GM21381 (cell line): ENCODE measurements around the gene ADAMTS15.
A peak's percentile ranks its signal among the peaks of the same experiment; 100 is the strongest.

Experiments used
- ATAC-seq: cut with Tn5 transposase; IDR thresholded peaks from one replicate; pipeline ENCODE4 v1.9.1; 2021; ENCODE audit warnings: mild to moderate bottlenecking, moderate library complexity; ENCODE audit not compliant: unreplicated experiment

The ADAMTS15 gene

DNA sequence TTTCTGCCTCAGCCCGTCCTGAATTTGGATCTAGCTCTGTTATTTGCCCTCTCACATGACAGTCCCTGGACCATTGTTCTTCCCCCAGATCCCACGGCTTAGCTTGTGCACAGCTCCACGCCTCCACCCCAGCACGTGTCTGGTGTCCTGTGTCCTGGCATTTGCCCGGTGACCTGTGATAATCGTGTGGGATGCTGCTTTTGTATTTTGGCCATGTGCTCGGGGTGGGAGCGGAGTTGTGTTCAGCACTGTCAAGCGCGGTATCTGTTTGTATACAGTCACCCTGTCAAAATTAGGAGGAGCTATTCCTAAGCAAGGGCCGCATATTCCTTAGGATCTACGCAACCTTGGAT lies 31.9 kb upstream of the ADAMTS15 start:
- no peak for ATAC-seq

DNA sequence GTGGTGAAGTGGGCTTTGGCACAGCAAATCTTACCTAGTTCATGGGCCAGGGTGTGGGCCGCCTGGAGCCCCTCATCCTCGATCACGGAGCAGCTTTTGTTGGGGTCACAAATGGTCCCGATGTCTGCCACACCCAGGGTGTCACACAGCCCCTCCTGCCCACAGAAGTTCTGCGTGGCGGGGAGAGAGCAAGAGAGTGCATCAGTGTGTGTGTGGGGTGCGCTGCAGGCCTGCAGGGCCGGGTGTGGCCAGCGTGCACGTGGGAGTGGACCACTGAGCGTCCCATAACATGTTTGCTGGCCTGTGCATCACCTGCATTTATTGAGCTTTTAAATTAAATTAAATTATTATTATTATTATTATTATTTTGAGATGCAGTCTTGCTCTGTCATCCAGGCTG lies 31.5 kb upstream of the ADAMTS15 start:
- ATAC-seq = no peak

DNA sequence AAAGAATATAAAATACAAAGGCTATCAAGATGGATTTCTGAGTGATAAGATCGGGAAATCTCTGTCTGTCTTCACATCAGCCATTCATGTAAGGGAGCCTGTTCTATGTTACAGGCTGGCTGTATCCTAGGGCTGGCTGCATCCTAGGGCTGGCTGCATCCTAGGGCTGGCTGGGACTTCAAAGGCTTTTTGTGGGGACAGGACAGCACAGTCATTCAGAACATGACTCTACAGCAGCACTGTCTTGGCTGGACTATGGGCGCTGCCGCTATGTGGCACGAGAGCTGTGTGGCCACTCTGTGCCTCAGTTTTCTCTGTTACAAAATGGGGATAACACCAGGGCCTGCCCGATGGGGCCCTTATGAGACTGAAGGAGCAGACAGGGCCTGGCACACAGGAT lies 30.2 kb upstream of the ADAMTS15 start:
- ATAC-seq = no peak

DNA sequence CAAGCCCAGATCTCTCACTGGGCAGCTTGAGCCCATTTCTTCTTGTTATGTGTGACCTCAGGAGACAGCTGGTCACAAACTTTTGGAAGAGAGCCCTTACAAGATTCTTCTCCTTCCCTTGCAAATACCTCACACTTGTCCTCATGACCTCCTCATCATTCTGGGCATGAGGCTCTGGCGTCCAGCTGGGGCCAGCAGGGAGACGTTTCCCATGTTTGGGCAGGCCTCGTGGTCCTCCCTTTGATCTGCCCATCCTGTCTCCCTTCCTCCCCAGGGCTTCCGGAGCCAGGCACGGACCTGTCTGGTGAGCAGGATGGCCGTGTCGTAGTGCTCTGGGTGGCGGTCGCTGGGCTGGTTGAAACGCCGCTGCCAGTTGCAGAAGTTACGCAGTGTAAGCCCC lies 29.7 kb upstream of the ADAMTS15 start:
- ATAC-seq = no peak

DNA sequence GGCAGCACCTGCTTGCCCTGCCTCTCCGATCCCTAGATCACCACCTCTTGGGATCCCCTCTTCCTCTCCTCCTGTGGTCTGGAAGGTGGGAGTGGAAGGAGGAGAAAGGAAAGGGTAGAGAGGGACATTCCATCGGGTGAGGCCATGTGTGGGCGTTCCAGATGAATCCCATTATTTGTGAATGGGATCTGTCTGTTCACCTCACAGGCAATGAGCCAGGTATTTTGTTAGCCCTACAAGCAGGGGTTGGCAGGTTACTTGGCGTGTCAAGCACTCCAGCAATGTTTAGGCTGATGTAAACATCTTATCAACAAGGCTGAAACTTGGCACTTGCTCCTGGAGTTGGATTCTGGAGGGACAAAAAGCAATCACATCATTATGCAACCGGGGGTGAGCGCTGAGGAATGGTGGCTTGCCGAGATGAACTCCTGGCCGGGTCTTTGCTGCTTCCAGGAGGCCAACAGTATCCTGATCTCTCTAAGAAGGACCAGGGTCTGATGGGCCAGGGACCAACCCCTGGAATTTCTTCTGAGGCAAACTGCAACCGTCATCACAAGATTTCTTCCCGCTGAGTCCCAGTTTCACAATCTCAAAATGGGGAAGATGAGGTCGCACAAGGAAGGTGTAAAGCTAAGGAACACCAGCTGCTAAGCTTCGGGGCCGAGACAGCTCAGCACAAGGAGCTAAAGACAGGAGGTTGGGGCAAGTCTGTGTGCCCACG lies 27.8 kb upstream of the ADAMTS15 start:
- no peak for ATAC-seq

DNA sequence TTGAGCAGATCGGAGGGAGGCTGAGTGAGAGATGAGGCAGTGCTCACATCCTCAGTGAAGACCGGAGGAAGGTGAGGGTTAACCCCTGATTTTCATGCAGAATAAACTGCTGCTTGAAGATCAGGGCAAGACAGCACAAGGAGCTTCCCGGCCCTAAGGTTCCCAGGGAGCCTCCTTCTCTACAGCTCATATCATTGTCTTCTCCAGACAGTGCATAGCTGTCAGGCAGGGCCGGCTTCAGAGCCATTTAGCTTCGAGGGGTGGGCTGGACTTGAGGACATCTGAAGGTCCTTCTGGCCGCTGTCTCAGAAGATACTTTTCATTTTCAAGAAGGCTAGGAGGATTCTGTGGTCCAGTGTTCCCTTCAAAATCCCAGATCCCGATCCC lies 27.3 kb upstream of the ADAMTS15 start:
- ATAC-seq = no peak

DNA sequence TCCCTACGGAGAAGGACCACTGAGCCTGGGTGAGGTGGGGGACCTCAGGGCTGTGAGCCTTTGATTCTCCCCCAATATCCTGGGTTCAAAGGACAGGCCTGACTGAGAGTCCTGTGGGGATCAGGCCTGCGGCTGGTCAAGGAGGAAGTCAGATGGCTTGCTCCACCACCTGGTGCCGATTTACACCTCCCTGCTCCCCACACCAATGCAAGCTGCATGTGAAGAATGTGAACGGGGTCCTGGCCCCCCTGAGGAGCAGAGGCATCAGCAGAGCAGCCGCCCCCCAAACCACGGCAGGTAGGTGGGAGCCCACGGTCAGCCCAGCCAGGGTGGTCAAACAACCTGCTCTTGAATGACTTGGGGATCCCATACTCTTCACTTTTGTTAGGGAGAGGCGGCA lies 26.7 kb upstream of the ADAMTS15 start:
- ATAC-seq = no peak

DNA sequence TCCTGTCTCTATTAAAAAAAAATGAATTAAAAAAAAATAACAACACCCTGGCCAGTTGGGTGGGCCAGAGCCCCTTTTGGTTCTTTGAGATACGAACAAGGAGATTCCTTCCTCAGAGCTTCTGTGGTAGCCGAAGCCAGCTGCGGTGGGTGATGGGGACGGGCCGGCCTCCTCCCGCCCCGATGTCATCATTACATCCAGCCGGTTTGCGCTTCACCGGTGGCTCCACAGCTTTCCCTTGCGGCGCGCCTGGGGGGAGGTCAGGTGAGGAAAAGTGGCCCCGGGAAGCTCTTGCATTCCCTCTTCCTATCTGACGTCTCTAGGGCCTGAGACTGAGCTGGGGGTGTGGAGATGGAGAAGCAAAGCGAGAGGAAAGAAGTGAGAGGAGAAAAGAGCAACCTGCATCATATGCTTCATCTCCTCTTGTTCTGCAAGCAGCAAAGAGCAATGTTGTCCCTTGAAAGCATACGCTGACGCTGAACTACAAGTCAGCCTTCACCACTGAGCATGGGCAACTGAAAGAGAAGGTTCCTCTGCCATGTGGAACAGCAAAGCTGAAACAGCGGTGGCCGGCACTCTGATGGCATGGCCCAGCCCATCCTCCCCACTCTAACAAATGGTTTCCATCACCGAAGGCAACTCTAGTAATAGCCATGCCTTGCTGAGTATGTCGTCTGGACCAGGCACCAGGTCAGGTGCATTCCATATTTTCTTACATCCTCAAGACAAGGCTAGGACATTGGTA lies 26.0 kb upstream of the ADAMTS15 start:
- ATAC-seq = no peak

DNA sequence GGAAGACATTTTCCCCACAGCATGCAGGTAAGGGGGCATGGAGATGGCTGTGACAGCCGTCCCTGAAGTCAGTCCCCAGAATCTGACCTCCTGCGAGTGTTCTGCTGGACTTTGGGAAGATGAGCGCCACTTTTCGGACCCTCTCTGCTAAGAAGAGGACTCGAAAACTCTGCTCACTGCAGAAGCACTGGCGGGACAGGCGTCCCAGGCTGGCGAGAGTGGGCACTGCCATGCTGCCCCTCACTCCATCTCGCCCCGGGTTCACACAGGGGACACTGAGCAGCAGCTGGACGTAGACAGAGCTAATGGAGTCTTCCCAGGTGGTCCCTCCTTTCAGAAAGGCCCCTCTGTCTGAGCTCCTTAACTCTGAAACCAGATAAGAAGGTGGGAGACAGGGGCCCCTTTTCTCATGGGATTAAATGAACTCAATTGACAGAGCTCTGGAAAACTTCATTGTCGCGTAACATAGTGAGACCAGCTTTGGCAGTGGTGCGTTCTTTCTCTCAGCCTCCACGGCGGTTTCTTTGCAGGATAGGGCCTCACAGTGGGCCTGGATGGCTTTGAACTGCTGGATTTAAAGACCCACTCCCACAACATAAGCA lies 24.8 kb upstream of the ADAMTS15 start:
- no peak for ATAC-seq

DNA sequence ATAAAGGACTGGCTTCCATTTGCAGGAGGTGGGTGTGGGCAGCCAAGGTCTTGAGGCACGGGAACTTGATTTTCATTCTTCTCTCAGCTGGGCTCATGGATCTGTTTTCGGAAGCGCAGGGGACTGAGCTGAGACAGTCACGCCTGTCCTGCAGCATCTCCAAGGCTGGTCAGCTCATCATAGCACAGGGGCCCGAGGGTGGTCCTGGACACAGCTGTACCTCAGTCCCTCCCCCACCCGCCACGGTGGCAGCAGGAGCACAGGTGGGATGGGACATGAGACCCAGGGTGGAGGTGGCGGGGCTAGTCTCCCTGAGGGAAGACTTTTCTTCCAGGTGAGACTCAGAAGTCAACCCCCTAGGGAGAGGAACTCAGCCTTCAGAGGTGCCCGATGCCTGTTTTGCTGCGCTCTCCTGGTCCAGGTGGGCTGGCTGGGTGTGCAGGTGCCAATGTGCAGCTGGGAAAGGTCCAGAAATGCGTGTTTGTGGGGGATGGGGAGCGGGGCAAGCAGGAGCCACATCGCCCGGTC lies 23.8 kb upstream of the ADAMTS15 start:
- ATAC-seq = no peak

DNA sequence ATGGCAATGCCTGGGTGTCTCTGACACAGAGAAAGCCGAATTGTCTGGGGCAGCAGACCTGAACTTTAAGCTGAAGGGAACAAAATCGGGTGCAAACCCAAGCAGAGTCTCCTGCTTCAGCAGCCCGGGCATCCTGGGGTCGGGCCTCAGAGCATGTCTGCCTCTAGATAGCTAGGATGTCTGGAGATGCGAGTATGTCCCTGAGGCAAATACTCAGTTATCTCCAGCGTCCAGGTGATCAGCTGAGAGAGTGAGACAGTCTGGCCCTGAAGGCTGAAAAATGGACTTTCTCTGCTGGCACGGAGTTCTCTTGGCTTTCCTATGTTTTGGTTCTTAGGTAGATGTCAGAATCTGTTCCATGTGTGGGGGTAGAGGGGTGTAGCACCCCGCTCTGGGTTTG lies 23.3 kb upstream of the ADAMTS15 start:
- no peak for ATAC-seq

DNA sequence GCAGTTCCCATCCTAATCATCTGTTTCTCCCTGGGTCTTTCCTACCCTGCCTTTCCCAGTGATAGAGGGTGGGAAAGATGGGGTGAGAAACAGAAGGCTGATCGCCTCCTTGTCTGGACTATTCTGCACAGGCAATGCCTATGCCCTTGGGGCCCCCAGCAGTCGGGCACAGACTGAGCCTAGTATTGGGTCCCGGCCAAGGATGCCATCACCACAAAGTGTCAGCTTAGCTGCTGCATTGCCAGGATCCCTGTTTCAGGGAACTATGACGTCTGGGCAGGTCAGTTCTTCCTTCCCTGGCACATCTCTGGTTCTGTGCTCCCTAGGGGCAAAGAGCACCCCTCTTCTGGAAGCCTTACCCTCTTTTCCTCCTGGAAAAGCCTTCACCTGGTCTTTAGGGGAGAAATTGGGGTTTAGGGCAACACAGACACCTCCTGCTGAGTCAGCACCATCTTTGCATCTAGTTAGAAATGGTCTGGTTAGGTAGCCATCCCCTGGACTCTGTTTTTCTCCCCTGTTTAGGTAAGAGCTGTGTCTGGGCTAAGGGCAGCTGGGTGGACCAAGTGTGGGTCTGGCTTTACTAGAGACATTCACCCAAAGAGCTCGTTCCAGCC lies 22.1 kb upstream of the ADAMTS15 start:
- ATAC-seq = no peak

DNA sequence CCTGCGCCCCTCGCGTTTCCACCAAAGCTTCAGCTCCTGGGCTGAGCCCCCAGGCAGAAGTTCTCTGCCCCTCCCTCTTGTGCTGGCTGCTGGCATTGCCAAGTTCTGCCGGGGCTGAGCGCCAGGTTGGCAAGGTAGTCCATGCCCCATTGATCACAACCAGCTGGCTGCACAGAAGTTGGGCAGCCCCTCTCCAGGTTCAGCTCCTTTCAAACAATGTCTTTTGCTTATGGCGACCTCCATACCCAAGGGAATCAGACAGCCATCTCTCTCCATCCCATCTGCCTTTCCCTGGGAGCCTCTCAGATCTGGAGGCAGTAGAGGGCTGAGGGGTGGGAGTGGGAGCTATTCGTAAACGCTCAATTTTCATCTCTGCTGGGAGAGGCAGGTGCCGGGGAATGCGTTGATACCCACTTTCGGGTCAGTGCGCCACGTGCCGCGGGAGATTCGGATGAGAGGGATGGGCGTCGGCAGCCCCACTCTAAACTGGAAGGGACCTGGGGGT lies 21.6 kb upstream of the ADAMTS15 start:
- no peak for ATAC-seq

DNA sequence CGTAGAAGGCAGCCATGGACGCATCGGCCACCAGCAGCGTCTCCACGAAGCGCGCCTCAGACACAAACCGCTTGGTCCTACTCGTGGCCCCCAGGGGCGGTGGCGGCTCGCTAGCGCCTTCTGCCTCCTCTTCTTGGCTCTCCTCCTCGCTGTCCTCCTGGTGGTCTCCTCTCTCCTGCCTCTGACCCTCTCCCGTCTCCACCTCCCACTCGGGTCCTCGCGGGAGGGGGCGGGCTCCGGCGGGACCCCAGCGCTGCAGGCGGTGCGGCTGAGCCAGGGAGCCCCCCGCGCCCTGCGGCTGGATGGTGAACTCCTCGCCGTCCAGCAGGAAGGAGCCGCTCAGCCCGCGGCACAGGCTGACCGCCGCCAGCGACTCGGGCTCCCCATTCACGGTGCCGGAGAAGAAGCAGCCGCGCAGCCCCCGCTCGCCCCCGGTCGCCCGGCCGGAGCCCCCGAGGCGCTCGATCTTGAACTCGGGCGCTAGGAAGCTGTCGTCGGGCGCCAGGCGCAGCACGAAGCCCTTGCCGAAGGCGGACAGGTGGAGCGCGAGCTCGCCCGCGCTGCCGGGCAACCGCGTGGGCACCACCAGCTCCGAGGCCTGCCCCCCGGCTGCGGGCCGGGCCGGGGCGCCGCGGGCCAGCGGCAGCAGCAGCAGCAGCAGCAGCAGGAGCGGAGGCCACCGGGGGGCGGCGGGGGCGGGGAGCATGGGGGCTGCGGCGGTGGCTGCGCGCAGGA lies 20.7 kb upstream of the ADAMTS15 start:
- ATAC-seq = no peak

DNA sequence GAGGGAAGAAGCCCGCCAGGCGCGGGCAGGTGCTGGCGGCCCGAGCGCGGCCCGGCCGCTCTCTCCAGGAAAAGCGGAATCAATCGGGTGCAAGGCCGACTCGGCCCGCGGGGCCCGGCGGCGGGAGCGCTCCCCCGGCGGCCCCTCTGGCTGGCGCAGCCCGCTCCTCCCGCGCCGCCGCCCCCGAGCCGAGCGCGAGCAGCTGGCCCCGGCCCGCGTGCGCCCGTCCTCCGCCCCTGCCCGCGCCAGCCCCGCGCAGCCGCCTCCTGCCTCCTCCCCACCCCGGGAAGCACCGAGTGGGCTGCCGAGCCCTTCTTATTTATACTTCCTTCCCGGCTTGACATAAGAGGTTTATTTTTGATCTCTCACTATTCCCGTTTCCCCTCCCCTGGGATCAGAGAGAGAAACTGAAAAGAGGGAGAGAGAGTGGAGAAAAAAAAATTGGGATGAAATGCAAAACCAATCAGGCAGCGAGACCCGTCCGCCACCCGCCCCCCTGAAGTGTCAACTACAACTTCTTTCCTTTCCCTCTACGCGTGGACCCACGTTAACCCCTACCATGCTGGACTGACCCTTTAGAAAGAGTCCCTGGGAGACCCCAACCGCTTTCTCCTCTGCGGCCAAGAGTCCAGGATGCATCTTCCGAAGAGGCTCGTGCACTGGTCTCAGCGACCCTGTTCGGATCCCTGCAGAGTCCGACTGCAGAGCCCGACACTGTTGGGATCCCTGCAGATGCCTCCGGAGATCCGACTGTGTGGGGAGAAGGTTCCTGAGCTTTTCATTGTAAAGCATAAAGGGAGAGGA lies 19.9 kb upstream of the ADAMTS15 start, which contains the start of gene ADAMTS8:
TSS of gene ADAMTS8 (minus strand) at position 294 of the 804 bp plus-strand sequence. CDS start 323 bp downstream, outside the sequence.
- ATAC-seq = no peak

DNA sequence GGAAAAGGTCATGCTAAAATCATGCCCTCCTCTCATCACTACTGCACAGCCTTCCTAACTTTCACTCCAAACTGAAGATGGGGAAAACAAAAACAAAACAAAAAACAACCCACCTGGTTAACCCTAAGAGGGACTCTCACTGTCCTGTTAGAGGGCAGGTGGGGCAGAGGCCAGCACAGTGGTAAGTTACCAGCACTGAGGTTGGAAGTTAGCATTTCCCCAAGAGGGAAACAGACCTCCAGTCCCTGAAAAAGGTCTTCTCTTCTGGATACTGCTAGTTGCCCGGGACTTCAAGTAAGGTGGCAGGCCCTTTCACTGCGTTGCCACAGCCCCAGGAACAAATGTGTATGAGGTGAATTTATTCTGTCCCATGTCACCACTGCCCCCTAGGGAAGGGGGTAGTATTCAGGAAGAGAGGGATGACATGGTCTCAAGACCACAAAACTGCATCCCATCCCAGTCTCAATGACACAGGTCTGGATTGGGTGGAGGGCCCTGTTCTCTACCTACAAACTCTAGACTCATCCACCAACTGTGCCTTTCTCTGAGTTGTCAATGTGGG lies 19.2 kb upstream of the ADAMTS15 start:
- no peak for ATAC-seq

DNA sequence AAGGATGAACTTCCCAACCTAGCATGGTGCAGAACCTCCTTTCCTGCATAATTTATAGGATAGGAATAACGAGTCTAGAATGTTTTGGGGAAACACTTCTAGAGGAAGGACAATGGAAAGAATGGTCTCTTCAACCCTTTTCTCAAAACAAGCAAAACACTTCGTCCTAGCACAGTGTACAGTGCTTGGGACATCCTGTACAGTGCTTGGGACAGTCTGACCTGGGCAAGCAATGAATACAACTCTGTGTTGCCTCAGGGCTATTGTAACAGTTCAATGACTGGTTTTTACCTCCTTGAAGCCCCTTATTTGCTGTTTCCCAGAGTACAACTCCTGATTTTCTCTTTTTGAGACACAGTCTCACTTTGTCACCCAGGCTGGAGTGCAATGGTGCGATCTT lies 18.5 kb upstream of the ADAMTS15 start:
- no peak for ATAC-seq

DNA sequence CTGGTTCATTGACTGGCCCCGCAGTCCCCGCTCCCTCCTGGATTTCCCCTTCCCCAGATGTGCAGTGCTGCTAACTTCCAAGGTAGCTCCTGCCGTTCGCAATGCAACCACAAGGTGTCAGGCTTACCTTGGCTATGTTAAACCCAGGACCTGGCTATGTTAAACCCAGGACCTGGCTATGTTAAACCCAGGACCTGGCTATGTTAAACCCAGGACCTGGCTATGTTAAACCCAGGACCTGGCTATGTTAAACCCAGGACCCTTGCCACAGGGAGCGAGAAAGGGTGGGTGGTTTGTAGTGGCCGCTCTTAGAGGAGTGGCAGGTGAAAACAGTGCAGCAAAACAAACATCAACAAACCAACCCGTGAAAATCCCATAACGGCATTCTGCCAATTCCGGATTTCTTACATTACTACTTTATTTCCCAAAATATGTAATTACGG lies 17.1 kb upstream of the ADAMTS15 start:
- ATAC-seq = peak; percentile 52

DNA sequence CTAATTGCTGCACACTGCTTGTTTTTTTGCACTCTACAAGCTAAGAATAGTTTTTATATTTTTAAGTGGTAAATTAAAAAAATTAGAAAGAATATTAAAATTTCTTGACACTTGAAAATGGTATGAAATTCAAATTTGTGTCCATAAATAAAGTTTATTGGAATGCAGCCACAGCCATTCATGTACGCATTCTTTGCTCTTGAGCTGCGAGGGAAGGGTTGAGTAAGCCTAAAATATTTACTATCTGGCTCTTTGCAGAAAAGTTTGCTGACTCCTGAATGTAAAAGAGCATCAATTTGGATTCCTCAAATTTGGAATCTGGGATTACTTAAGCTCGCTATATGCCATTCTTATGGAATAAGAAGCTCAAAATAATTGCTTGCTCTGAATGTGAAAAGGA lies 16.6 kb upstream of the ADAMTS15 start:
- ATAC-seq = no peak
